Measurements from ENCODE around the gene IGSF23.

DNA sequence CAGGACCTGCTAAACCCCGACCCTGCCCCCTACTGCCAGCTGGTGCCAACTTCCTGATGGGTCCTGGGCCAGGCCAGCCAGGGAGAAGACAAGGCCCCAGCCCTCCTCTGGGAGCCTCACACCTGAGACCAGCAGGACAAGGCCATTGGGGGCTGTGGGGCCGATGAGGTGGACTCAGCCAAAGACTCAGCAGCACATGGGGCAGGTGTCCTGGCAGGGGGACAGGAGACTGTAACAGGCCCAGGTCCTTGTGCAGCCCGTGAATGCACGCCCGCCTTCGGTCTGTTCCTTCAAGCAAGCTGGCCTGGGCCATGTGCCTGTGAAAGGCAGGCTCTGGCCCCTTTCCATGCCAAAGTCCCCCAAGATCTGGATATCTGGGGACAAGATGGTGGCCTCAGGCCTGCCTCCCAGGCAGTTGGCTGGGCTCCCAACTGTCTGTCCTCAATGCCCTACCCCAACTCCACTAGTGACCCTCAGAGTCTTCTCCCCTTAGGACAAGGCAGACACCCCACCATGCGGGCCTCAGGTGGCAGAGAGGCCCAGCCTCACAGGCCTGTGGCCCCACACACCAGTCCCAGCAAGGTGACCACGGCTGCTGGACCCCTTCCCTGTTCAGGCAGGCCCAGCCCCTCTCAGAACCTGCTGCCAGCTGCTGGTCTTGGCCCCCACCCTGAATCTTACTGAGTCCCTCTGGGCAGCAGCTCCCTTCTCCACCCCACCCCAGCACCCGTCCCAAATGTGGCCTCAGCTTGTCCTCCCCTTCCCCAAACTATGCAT is 70.3 kb downstream of the IGSF23 start:
- TF ChIP-seq CTCF (IDR thresholded peaks at IDR 0.05), result no peak
- TF ChIP-seq POLR2A (IDR thresholded peaks at IDR 0.05), result no peak
